Breast epithelium (tissue), 3 donors: ENCODE results near the gene RANBP17.

Experiments used
- POLR2A ChIP-seq: fragments of 450-650 bp; IDR thresholded peaks from one replicate; pipeline ENCODE4 v1.6.1; 2016; ENCODE audit warnings: antibody characterized with exemption, mild to moderate bottlenecking, moderate library complexity
- TF ChIP-seq, protein P1 (sequence below), 3 donors: fragments of 450-650 bp; IDR thresholded peaks; one replicate each; pipeline ENCODE4 v1.5.1; 2016 to 2017; ENCODE audit warnings: antibody characterized with exemption in 3 of 3, mild to moderate bottlenecking in 3 of 3, moderate library complexity in 3 of 3

DNA sequence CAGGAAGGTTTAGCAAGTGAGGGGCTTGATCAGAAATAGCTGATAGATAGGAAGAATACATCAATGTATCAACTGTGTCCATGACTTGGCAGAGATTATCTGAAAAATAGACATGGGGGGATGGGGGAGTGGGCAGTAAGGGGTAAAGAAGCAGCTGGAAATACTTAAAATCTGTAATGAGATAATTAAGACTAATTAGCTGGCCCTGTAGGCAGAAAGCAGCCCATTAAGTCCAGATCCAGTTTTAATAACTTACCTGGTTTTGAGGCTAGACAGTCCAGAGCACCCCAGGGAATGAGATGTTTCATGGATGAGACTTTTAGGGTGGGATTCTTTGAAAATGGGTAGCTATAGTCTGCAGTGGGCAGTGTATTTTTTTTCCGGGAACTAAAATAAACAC is 330.3 kb downstream of the RANBP17 start:
- TF ChIP-seq, protein P1, sequence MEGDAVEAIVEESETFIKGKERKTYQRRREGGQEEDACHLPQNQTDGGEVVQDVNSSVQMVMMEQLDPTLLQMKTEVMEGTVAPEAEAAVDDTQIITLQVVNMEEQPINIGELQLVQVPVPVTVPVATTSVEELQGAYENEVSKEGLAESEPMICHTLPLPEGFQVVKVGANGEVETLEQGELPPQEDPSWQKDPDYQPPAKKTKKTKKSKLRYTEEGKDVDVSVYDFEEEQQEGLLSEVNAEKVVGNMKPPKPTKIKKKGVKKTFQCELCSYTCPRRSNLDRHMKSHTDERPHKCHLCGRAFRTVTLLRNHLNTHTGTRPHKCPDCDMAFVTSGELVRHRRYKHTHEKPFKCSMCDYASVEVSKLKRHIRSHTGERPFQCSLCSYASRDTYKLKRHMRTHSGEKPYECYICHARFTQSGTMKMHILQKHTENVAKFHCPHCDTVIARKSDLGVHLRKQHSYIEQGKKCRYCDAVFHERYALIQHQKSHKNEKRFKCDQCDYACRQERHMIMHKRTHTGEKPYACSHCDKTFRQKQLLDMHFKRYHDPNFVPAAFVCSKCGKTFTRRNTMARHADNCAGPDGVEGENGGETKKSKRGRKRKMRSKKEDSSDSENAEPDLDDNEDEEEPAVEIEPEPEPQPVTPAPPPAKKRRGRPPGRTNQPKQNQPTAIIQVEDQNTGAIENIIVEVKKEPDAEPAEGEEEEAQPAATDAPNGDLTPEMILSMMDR (IDR thresholded peaks at IDR 0.05): no peak
- no peak for TF ChIP-seq POLR2A
